ENCODE results near the gene ZFR.

GRCh38 chr5:32471784-32472183, 27.2 kb upstream of the ZFR start:
- no peak for TF ChIP-seq FOXA1 (IDR thresholded peaks at IDR 0.05)
- TF ChIP-seq CTCF (IDR thresholded peaks at IDR 0.05; ENCODE audit: low read depth, low read length, missing input control), result peak; percentile 10
- no peak for TF ChIP-seq ATF3 (IDR thresholded peaks at IDR 0.05)
- no peak for TF ChIP-seq TAF1 (conservative IDR thresholded peaks at IDR 0.05)
- TF ChIP-seq RXRA (IDR thresholded peaks at IDR 0.05), result no peak
- no peak for TF ChIP-seq YY1 (IDR thresholded peaks at IDR 0.05)
- no peak for TF ChIP-seq SP1 (IDR thresholded peaks at IDR 0.05)
- TF ChIP-seq MAX (IDR thresholded peaks at IDR 0.05), result no peak
- peak; percentile 74 to 76 for TF ChIP-seq RAD21 (IDR thresholded peaks at IDR 0.05)
